Parathyroid adenoma (tissue), 2 donors: ENCODE measurements around the gene CAMSAP2.

Source experiments
- H2AFZ ChIP-seq: fragments of 300-600 bp; sonication (generic); one replicate; pipeline ENCODE4 v1.7.0; 2017; ENCODE audit warnings: antibody characterized with exemption, mild to moderate bottlenecking
- H3K27ac ChIP-seq: fragments of 300-600 bp; sonication (generic); one replicate; pipeline ENCODE4 v1.7.0; 2017
- H3K27me3 ChIP-seq: fragments of 300-600 bp; sonication (generic); one replicate; pipeline ENCODE4 v1.7.0; 2017; ENCODE audit warnings: low read length; ENCODE audit not compliant: control insufficient read depth, insufficient read depth
- H3K36me3 ChIP-seq: fragments of 300-600 bp; sonication (generic); one replicate; pipeline ENCODE4 v1.7.0; 2017; ENCODE audit warnings: low read length; ENCODE audit not compliant: control insufficient read depth, insufficient read depth
- H3K4me1 ChIP-seq: fragments of 300-600 bp; sonication (generic); one replicate; pipeline ENCODE4 v1.7.0; 2017; ENCODE audit warnings: control low read depth
- H3K4me2 ChIP-seq: fragments of 300-600 bp; sonication (generic); one replicate; pipeline ENCODE4 v1.7.0; 2017; ENCODE audit warnings: low read length
- H3K4me3 ChIP-seq: fragments of 300-600 bp; sonication (generic); one replicate; pipeline ENCODE4 v1.7.0; 2017; ENCODE audit warnings: low read depth, low read length
- H3K79me2 ChIP-seq: fragments of 300-600 bp; sonication (generic); one replicate; pipeline ENCODE4 v1.7.0; 2017; ENCODE audit warnings: control low read depth
- H3K9ac ChIP-seq: fragments of 300-600 bp; sonication (generic); one replicate; pipeline ENCODE4 v1.7.0; 2017; ENCODE audit warnings: mild to moderate bottlenecking
- H3K9me3 ChIP-seq: fragments of 300-600 bp; sonication (generic); one replicate; pipeline ENCODE4 v1.7.0; 2017; ENCODE audit warnings: low read length; ENCODE audit not compliant: control insufficient read depth
- TF ChIP-seq, protein P1 (sequence below): fragments of 300-600 bp; sonication (generic); IDR thresholded peaks from one replicate; pipeline ENCODE4 v1.7.0; 2017; ENCODE audit warnings: antibody characterized with exemption, mild to moderate bottlenecking
- donor health status: primary hyperparathyroidism.

The CAMSAP2 gene

GRCh38 chr1:200710166-200710565 lies 28.5 kb upstream of the CAMSAP2 start:
- Histone ChIP-seq H3K4me2 (no peak overlapping the region), H3K4me3 (no peak overlapping the region), H2AFZ (no peak overlapping the region), H3K4me1 (no peaks in the 10 kb centered on the region), H3K36me3 (no peaks in the 10 kb centered on the region), H3K27ac (no peak overlapping the region), H3K79me2 (no peaks in the 10 kb centered on the region), H3K27me3 (no peaks in the 10 kb centered on the region), H3K9me3 (no peaks in the 10 kb centered on the region), H3K9ac (no peak overlapping the region)
- TF ChIP-seq, protein P1, sequence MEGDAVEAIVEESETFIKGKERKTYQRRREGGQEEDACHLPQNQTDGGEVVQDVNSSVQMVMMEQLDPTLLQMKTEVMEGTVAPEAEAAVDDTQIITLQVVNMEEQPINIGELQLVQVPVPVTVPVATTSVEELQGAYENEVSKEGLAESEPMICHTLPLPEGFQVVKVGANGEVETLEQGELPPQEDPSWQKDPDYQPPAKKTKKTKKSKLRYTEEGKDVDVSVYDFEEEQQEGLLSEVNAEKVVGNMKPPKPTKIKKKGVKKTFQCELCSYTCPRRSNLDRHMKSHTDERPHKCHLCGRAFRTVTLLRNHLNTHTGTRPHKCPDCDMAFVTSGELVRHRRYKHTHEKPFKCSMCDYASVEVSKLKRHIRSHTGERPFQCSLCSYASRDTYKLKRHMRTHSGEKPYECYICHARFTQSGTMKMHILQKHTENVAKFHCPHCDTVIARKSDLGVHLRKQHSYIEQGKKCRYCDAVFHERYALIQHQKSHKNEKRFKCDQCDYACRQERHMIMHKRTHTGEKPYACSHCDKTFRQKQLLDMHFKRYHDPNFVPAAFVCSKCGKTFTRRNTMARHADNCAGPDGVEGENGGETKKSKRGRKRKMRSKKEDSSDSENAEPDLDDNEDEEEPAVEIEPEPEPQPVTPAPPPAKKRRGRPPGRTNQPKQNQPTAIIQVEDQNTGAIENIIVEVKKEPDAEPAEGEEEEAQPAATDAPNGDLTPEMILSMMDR, result no peak

GRCh38 chr1:200714504-200715187 lies 24.0 kb upstream of the CAMSAP2 start:
- H3K4me3 ChIP-seq, result no peak overlapping the region
- no peak overlapping the region for H3K9ac ChIP-seq
- H3K9me3 ChIP-seq, result no peaks in the 10 kb centered on the region
- H3K27me3 ChIP-seq, result no peaks in the 10 kb centered on the region
- H3K4me1 ChIP-seq, result no peaks in the 10 kb centered on the region
- H2AFZ ChIP-seq, result no peak overlapping the region
- H3K36me3 ChIP-seq, result no peaks in the 10 kb centered on the region
- TF ChIP-seq, protein P1, result no peak
- no peak overlapping the region for H3K27ac ChIP-seq
- no peaks in the 10 kb centered on the region for H3K79me2 ChIP-seq
- H3K4me2 ChIP-seq, result no peak overlapping the region

DNA sequence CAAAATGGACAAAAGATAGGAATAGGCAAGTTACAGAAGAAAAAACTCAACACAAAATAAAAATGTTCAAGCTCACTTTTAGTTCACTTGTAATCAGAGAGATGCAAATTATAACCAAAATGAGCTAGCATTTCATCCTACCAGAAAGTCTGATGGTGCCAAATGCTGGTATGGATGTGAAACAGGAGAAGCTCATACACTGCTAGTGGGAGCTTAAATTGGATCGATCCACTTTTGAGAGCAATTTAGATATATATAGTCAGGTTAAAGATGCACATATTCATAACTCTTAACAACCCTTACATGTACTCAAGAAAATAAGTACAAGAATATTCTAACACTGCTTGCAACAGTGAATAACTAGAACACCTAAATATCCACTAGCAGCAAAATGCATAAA lies 18.5 kb upstream of the CAMSAP2 start:
- Histone ChIP-seq H3K27ac (no peak overlapping the region), H2AFZ (no peak overlapping the region), H3K9me3 (no peaks in the 10 kb centered on the region), H3K9ac (no peak overlapping the region), H3K79me2 (no peaks in the 10 kb centered on the region), H3K27me3 (no peaks in the 10 kb centered on the region), H3K4me3 (no peak overlapping the region), H3K4me1 (no peaks in the 10 kb centered on the region), H3K4me2 (no peak overlapping the region), H3K36me3 (no peaks in the 10 kb centered on the region)
- TF ChIP-seq, protein P1, result no peak

DNA sequence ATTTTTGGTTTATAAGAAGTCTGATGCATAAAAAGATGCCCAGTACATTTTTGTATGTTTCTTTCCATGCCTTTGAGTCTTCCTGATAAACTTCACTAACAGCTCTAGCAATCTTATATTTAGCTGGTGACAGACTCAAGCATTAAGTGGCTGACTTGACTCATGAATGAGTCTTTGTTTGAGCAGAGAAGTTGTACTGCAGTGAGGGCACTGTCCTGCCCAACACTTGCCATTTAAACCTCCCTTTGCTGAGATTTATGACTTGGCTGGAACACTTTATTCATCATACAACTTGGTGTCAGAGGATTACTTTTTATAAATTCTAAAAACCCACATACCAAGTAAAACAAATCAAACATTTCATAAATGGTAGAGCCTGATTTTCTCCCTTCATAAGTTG lies 14.6 kb upstream of the CAMSAP2 start:
- no peak overlapping the region for H3K4me2 ChIP-seq
- H3K9me3 ChIP-seq, result no peaks in the 10 kb centered on the region
- no peak overlapping the region for H3K4me3 ChIP-seq
- TF ChIP-seq, protein P1, result no peak
- H3K27ac ChIP-seq, result no peak overlapping the region
- no peak overlapping the region for H2AFZ ChIP-seq
- H3K36me3 ChIP-seq, result no peaks in the 10 kb centered on the region
- H3K9ac ChIP-seq, result no peak overlapping the region
- H3K79me2 ChIP-seq, result no peaks in the 10 kb centered on the region
- no peaks in the 10 kb centered on the region for H3K4me1 ChIP-seq
- no peaks in the 10 kb centered on the region for H3K27me3 ChIP-seq

DNA sequence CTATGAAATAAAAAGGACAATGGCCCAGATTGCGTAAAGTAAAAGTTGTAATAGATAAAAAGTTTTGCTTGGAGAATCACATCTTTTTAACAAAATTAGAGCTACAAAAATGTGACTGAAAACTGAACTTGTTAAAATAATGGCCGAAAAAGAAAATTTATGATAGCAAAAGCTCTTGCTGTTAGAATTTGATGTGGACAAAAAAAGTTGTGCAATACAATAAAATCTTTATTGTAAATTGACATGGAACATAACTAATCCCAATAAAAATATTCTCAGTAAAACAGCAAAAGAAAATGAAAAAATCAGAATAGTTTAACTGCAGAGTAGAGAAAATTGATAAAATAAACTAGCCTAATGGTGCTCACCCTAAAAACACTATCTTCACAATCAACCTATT lies 11.4 kb upstream of the CAMSAP2 start:
- H2AFZ ChIP-seq, result no peak overlapping the region
- H3K36me3 ChIP-seq, result no peaks in the 10 kb centered on the region
- H3K4me2 ChIP-seq, result no peak overlapping the region
- no peak overlapping the region for H3K9ac ChIP-seq
- H3K27me3 ChIP-seq, result no peaks in the 10 kb centered on the region
- no peak overlapping the region for H3K4me3 ChIP-seq
- TF ChIP-seq, protein P1, result no peak
- no peaks in the 10 kb centered on the region for H3K9me3 ChIP-seq
- no peak overlapping the region for H3K27ac ChIP-seq
- H3K4me1 ChIP-seq, result no peaks in the 10 kb centered on the region
- H3K79me2 ChIP-seq, result no peaks in the 10 kb centered on the region
